GM21390 (cell line): ENCODE results near the gene SIN3A.
A peak's percentile ranks its signal among the peaks of the same experiment; 100 is the strongest.
"Not testable (repeated sequence)": the region's sequence is repeated elsewhere in the genome, so short reads cannot be mapped to it uniquely, and the experiment has no call there.

ENCODE experiments used
- ATAC-seq: cut with Tn5 transposase; IDR thresholded peaks from one replicate; pipeline ENCODE4 v1.9.1; 2021; ENCODE audit not compliant: unreplicated experiment

SIN3A gene

GRCh38 chr15:75357976-75358673, 93.4 kb downstream of the SIN3A start:
- ATAC-seq = no peak

GRCh38 chr15:75356517-75356916, 95.0 kb downstream of the SIN3A start:
- no peak for ATAC-seq

- ATAC-seq = no peak
Observed at GRCh38 chr15:75356006-75356405, 95.5 kb downstream of the SIN3A start.

- ATAC-seq = no peak
Observed at GRCh38 chr15:75355369-75355768, 96.1 kb downstream of the SIN3A start.

- no peak for ATAC-seq
Observed at GRCh38 chr15:75354454-75354853, 97.0 kb downstream of the SIN3A start.

GRCh38 chr15:75353604-75354003, 97.9 kb downstream of the SIN3A start:
- ATAC-seq = no peak

- ATAC-seq = no peak
Observed at GRCh38 chr15:75352186-75353080, 99.1 kb downstream of the SIN3A start.

- no peak for ATAC-seq
Observed at GRCh38 chr15:75350601-75351361, 100.7 kb downstream of the SIN3A start.

GRCh38 chr15:75349851-75350588, 101.5 kb downstream of the SIN3A start:
- peak; percentile 48 for ATAC-seq

GRCh38 chr15:75349351-75349669, 102.2 kb downstream of the SIN3A start:
- not testable (repeated sequence) for ATAC-seq

GRCh38 chr15:75348562-75349350, 102.7 kb downstream of the SIN3A start:
- no peak for ATAC-seq

GRCh38 chr15:75348034-75348561, 103.4 kb downstream of the SIN3A start:
- no peak for ATAC-seq

GRCh38 chr15:75347222-75348033, 104.1 kb downstream of the SIN3A start:
- ATAC-seq = no peak

GRCh38 chr15:75346796-75347221, 104.7 kb downstream of the SIN3A start, which contains the start of gene NEIL1:
Gene NEIL1, plus strand, starts transcription at chr15:75347039. Its CDS starts 1,867 bp downstream, at chr15:75348906.
- no peak for ATAC-seq

GRCh38 chr15:75343953-75344352, 107.5 kb downstream of the SIN3A start:
- not testable (repeated sequence) for ATAC-seq

GRCh38 chr15:75342221-75342620, 109.3 kb downstream of the SIN3A start:
- ATAC-seq = no peak

- ATAC-seq = no peak
Observed at GRCh38 chr15:75339531-75340240, 111.8 kb downstream of the SIN3A start.

GRCh38 chr15:75338661-75339240, 112.7 kb downstream of the SIN3A start:
- ATAC-seq = no peak
